Type B pancreatic cell (in vitro differentiated cells): ENCODE results near the gene NEDD9. TPM values are rescaled to one million over a fixed set of nuclear protein-coding genes. Genes with fewer than 3 reads are reported as not detected.

ENCODE experiments used
- DNase-seq: peaks from one replicate; pipeline ENCODE4 v3.0.0; 2021; ENCODE audit warnings: mixed read lengths; ENCODE audit not compliant: unreplicated experiment; ENCODE audit errors: extremely low spot score
- H3K27ac Mint-ChIP-seq: 2 replicates; pipeline ENCODE4 v1.8.0; 2021; ENCODE audit warnings: mild to moderate bottlenecking, mixed read lengths
- H3K27me3 Mint-ChIP-seq: 2 replicates; pipeline ENCODE4 v1.8.0; 2021; ENCODE audit warnings: mixed read lengths
- H3K36me3 Mint-ChIP-seq: 2 replicates; pipeline ENCODE4 v1.8.0; 2021; ENCODE audit warnings: mixed read lengths
- H3K4me1 Mint-ChIP-seq: one replicate; pipeline ENCODE4 v1.8.0; 2021; ENCODE audit warnings: mixed read lengths; ENCODE audit not compliant: unreplicated experiment
- H3K4me3 Mint-ChIP-seq: 2 replicates; pipeline ENCODE4 v1.8.0; 2021; ENCODE audit warnings: mild to moderate bottlenecking, mixed read lengths
- H3K9me3 Mint-ChIP-seq: 2 replicates; pipeline ENCODE4 v1.8.0; 2021; ENCODE audit warnings: mixed read lengths
- CTCF ChIP-seq: fragments of 200-600 bp; sonication (generic); conservative IDR thresholded peaks from 2 replicates; pipeline ENCODE4 v1.5.0; 2021; ENCODE audit warnings: antibody characterized with exemption, mild to moderate bottlenecking
- total RNA-seq: library from RNA; stranded (reverse); gene quantifications from 2 replicates; pipeline ENCODE4 v1.2.1, GENCODE V29; 2021; ENCODE audit warnings: low replicate concordance

The NEDD9 gene
- total RNA-seq, 1 donor from 2014 or later, result 21.3 TPM

- H3K36me3 Mint-ChIP-seq, result no peaks in the 10 kb centered on the region
- DNase-seq, result peak; percentile 13
- H3K4me1 Mint-ChIP-seq, result peaks cover 19% of the 10 kb centered on the region
These were observed 33.5 kb upstream of the NEDD9 start for GRCh38 chr6:11265932-11266331.

GRCh38 chr6:11264100-11264499 lies 31.6 kb upstream of the NEDD9 start:
- Mint-ChIP-seq H3K9me3 (peaks cover 4% of the 10 kb centered on the region), H3K4me1 (peaks cover 10% of the 10 kb centered on the region), H3K4me3 (no peak overlapping the region), H3K27ac (no peak overlapping the region), H3K27me3 (peaks cover 3% of the 10 kb centered on the region), H3K36me3 (no peaks in the 10 kb centered on the region)
- DNase-seq, result no peak
- no peak for TF ChIP-seq CTCF

More at GRCh38 chr6:11265932-11266331, 33.5 kb upstream of the NEDD9 start:
- no peak for TF ChIP-seq CTCF
- Mint-ChIP-seq H3K27me3 (peaks cover 3% of the 10 kb centered on the region), H3K9me3 (peaks cover 4% of the 10 kb centered on the region), H3K27ac (no peak overlapping the region), H3K4me3 (no peak overlapping the region)

- TF ChIP-seq CTCF, result no peak
- H3K27ac Mint-ChIP-seq, result peak overlapping the region; percentile 57
- H3K27me3 Mint-ChIP-seq, result peaks cover 3% of the 10 kb centered on the region
- peaks cover 4% of the 10 kb centered on the region for H3K9me3 Mint-ChIP-seq
- no peak overlapping the region for H3K4me3 Mint-ChIP-seq
- peaks cover 10% of the 10 kb centered on the region for H3K4me1 Mint-ChIP-seq
- DNase-seq, result peak; percentile 43
- H3K36me3 Mint-ChIP-seq, result no peaks in the 10 kb centered on the region
These were observed 30.9 kb upstream of the NEDD9 start for GRCh38 chr6:11263291-11263775.

- peaks cover 4% of the 10 kb centered on the region for H3K9me3 Mint-ChIP-seq
- peaks cover 3% of the 10 kb centered on the region for H3K27me3 Mint-ChIP-seq
- H3K36me3 Mint-ChIP-seq, result no peaks in the 10 kb centered on the region
- no peak overlapping the region for H3K27ac Mint-ChIP-seq
- DNase-seq, result peak; percentile 7
- H3K4me1 Mint-ChIP-seq, result peaks cover 10% of the 10 kb centered on the region
- no peak for TF ChIP-seq CTCF
- no peak overlapping the region for H3K4me3 Mint-ChIP-seq
These were observed 29.8 kb upstream of the NEDD9 start for GRCh38 chr6:11262242-11262641.

- Mint-ChIP-seq H3K36me3 (no peaks in the 10 kb centered on the region), H3K27me3 (peaks cover 3% of the 10 kb centered on the region), H3K4me1 (peaks cover 10% of the 10 kb centered on the region), H3K27ac (no peak overlapping the region), H3K9me3 (peaks cover 4% of the 10 kb centered on the region), H3K4me3 (no peak overlapping the region)
- TF ChIP-seq CTCF, result no peak
- DNase-seq, result no peak
These were observed 28.0 kb upstream of the NEDD9 start for GRCh38 chr6:11260249-11261038.
